ENCODE results near the gene MEIS2. TPM values are rescaled to one million over a fixed set of nuclear protein-coding genes. Genes with fewer than 3 reads are reported as not detected.

MEIS2 gene
- total and polyA plus RNA-seq, 2 experiments from 2014 or later, result 0.27 TPM; not detected in 1

GRCh38 chr15:36867436-36867835, 232.9 kb downstream of the MEIS2 start:
- no peaks in the 10 kb centered on the region for H3K36me3 Mint-ChIP-seq (ENCODE audit: low read depth)
- no peaks in the 10 kb centered on the region for H3K4me1 Mint-ChIP-seq
- no peak overlapping the region for H3K4me2 ChIP-seq

GRCh38 chr15:36866896-36867295, 233.5 kb downstream of the MEIS2 start:
- H3K27ac Mint-ChIP-seq, result no peak overlapping the region
- ATAC-seq (no peak), DNase-seq (ENCODE audit: low spot score) (no peak)
- H3F3A ChIP-seq (replicated peaks; ENCODE audit: low read depth), result no peaks in the 10 kb centered on the region
- no peaks in the 10 kb centered on the region for H3K36me3 ChIP-seq (ENCODE audit: insufficient read depth)
- H3K4me1 ChIP-seq (ENCODE audit: insufficient read depth), result no peaks in the 10 kb centered on the region
- H3K4me1 Mint-ChIP-seq, result no peaks in the 10 kb centered on the region
- H3K36me3 Mint-ChIP-seq (ENCODE audit: low read depth), result no peaks in the 10 kb centered on the region
- no peaks in the 10 kb centered on the region for H4K20me1 ChIP-seq (replicated peaks; ENCODE audit: insufficient read depth)
- H3K9me3 Mint-ChIP-seq, result no peaks in the 10 kb centered on the region
- H3K4me3 ChIP-seq, result no peak overlapping the region
- H2AFZ ChIP-seq, result no peak overlapping the region
- H3K79me2 ChIP-seq (replicated peaks; ENCODE audit: insufficient read depth), result no peaks in the 10 kb centered on the region
- H3K9me2 ChIP-seq (ENCODE audit: insufficient read depth), result peaks cover 3% of the 10 kb centered on the region; the same call in 1 of the 2 replicates
- H3K27ac ChIP-seq (ENCODE audit: low read depth), result no peak overlapping the region
- no peaks in the 10 kb centered on the region for H3K27me3 ChIP-seq (ENCODE audit: insufficient read depth)
- no peak overlapping the region for H3K4me2 ChIP-seq
- peaks cover 2% of the 10 kb centered on the region for H3K27me3 Mint-ChIP-seq (ENCODE audit: insufficient read depth, low read depth, poor library complexity)
- H3K4me3 Mint-ChIP-seq, result no peak overlapping the region
- TF ChIP-seq STAT1 (IDR thresholded peaks at IDR 0.05; ENCODE audit: unreplicated experiment) (no peak), POLR2AphosphoS5 (IDR thresholded peaks at IDR 0.05; ENCODE audit: low read depth) (no peak), CTCF (conservative IDR thresholded peaks at IDR 0.05; ENCODE audit: low read depth in 2 of 2) (no peak), ZNF331 (CRISPR knock-in tag; IDR thresholded peaks at IDR 0.05; ENCODE audit: low read depth) (no peak), NANOG (IDR thresholded peaks at IDR 0.05; ENCODE audit: borderline replicate concordance) (no peak), EZH2 (IDR thresholded peaks at IDR 0.05; ENCODE audit: low read depth, unreplicated experiment) (no peak), JUNB (IDR thresholded peaks at IDR 0.05; ENCODE audit: unreplicated experiment) (no peak), ZNF462 (CRISPR knock-in tag; IDR thresholded peaks at IDR 0.05) (no peak), ZNF114 (CRISPR knock-in tag; IDR thresholded peaks at IDR 0.05) (no peak), ETS1 (IDR thresholded peaks at IDR 0.05) (no peak)

More at GRCh38 chr15:36867436-36867835, 232.9 kb downstream of the MEIS2 start:
- H3K27me3 ChIP-seq (ENCODE audit: insufficient read depth), result no peaks in the 10 kb centered on the region
- TF ChIP-seq ETS1 (IDR thresholded peaks at IDR 0.05), result no peak
- no peak for DNase-seq (ENCODE audit: low spot score)
- no peaks in the 10 kb centered on the region for H3K36me3 ChIP-seq (ENCODE audit: insufficient read depth)
- no peak overlapping the region for H2AFZ ChIP-seq
- H3K27ac ChIP-seq (ENCODE audit: low read depth), result no peak overlapping the region
- no peak for ATAC-seq
- H3F3A ChIP-seq (replicated peaks; ENCODE audit: low read depth), result no peaks in the 10 kb centered on the region
- no peaks in the 10 kb centered on the region for H3K79me2 ChIP-seq (replicated peaks; ENCODE audit: insufficient read depth)
- peaks cover 5% of the 10 kb centered on the region; the same call in 1 of the 2 replicates for H3K9me2 ChIP-seq (ENCODE audit: insufficient read depth)
- no peak overlapping the region for H3K4me3 ChIP-seq
- no peak overlapping the region for H3K4me3 Mint-ChIP-seq
- no peaks in the 10 kb centered on the region for H3K9me3 Mint-ChIP-seq
- peaks cover under 1% of the 10 kb centered on the region for H3K27me3 Mint-ChIP-seq (ENCODE audit: insufficient read depth, low read depth, poor library complexity)
- no peaks in the 10 kb centered on the region for H4K20me1 ChIP-seq (replicated peaks; ENCODE audit: insufficient read depth)
- H3K27ac Mint-ChIP-seq, result no peak overlapping the region
- H3K4me1 ChIP-seq (ENCODE audit: insufficient read depth), result no peaks in the 10 kb centered on the region
